Measurements from ENCODE around the gene POLR3B. TPM values are rescaled to one million over a fixed set of nuclear protein-coding genes. Genes with fewer than 3 reads are reported as not detected.

POLR3B gene
- total and polyA plus RNA-seq, 9 of the 15 experiments (the other 6 are each of a cell fraction or from before 2014, with no cell fraction given), result 7.6 to 17.9 (median 14.4) TPM

DNA sequence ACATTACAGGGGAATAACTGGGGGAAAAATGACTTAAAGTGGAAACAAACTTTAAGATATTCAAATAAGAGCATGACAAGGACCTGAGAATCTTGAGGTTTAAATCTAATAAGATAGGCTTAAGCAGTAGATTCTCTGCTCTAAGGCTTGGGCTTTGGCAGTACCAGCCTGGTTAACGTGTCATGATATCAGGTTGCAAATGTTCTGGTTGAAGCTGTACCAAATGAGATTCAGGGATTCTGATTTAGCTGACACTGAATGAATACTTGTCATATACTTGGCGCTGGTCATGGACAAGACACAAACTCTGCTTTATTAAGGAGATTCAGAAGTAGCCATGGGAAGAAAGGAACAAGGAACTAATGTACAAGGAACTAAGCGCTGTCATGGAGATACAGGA lies 48.9 kb upstream of the POLR3B start:
- 21% methylated on average over 3 of the region's 3 CpGs for WGBS (ENCODE audit: insufficient coverage, low coverage, missing lambda C conversion rate)
- no peak overlapping the region for H3K27ac ChIP-seq (ENCODE audit: extremely low read depth, low read depth, low read length)
- H3K27me3 ChIP-seq (ENCODE audit: control insufficient read depth in 2 of 2, insufficient read depth in 2 of 2, low read length in 2 of 2), result peaks cover 12% of the 10 kb centered on the region in 2 experiments; a peak in 3 of 5 replicates
- CTCF ChIA-PET (ENCODE audit: low intra/inter-chr PET ratio), result no interaction called here
- H3K4me2 ChIP-seq (ENCODE audit: insufficient read depth, low read length), result no peak overlapping the region
- intact Hi-C loops (cut with micrococcal nuclease) (no loop called here), in situ Hi-C loops (cut with MboI) (no loop called here)
- no peaks in the 10 kb centered on the region for H3K79me2 ChIP-seq (ENCODE audit: control insufficient read depth, insufficient read depth, low read length)
- FAIRE-seq (no peak), DNase-seq (ENCODE audit: extremely low read depth in 1 of 4, low spot score in 3 of 4) (no peak), ATAC-seq (no peak)
- no peak overlapping the region for H2AFZ ChIP-seq (ENCODE audit: low read depth, low read length)
- no peak overlapping the region for H3K4me3 ChIP-seq
- H3K9ac ChIP-seq (ENCODE audit: insufficient read depth in 1 of 2, low read depth in 2 of 2, low read length in 2 of 2), result no peak overlapping the region
- no peaks in the 10 kb centered on the region for H3K9me3 ChIP-seq (replicated peaks; ENCODE audit: control insufficient read depth, insufficient read depth, low read depth, low read length)
- no peaks in the 10 kb centered on the region for H3K36me3 ChIP-seq (ENCODE audit: control insufficient read depth, insufficient read depth, low read length)
- H3K4me1 ChIP-seq (replicated peaks in 1 of 2; ENCODE audit: control insufficient read depth in 2 of 2, insufficient read depth in 2 of 2, low read length in 2 of 2), result peaks cover 0 to 12% of the 10 kb centered on the region in 2 experiments; a peak in 1 of 5 replicates
- POLR2A ChIA-PET, result no interaction called here
- H4K20me1 ChIP-seq (replicated peaks; ENCODE audit: control insufficient read depth, insufficient read depth, low read length), result no peaks in the 10 kb centered on the region
- TF ChIP-seq HSF4 (CRISPR knock-in tag; IDR thresholded peaks at IDR 0.05; ENCODE audit: borderline replicate concordance), result no peak
- TF ChIP-seq COPS2 (conservative IDR thresholded peaks at IDR 0.05), result no peak
- TF ChIP-seq MCM3 (IDR thresholded peaks at IDR 0.05), result no peak
- TF ChIP-seq MAFF (IDR thresholded peaks at IDR 0.05; ENCODE audit: low read length), result no peak
- TF ChIP-seq, protein P1, sequence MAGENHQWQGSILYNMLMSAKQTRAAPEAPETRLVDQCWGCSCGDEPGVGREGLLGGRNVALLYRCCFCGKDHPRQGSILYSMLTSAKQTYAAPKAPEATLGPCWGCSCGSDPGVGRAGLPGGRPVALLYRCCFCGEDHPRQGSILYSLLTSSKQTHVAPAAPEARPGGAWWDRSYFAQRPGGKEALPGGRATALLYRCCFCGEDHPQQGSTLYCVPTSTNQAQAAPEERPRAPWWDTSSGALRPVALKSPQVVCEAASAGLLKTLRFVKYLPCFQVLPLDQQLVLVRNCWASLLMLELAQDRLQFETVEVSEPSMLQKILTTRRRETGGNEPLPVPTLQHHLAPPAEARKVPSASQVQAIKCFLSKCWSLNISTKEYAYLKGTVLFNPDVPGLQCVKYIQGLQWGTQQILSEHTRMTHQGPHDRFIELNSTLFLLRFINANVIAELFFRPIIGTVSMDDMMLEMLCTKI (IDR thresholded peaks at IDR 0.05; ENCODE audit: partially characterized antibody), result no peak
- TF ChIP-seq ZNF316 (IDR thresholded peaks at IDR 0.05), result no peak
- TF ChIP-seq EZH2 (IDR thresholded peaks at IDR 0.05; ENCODE audit: borderline replicate concordance, low read depth, low read length), result no peak
- TF ChIP-seq MYBL2 (IDR thresholded peaks at IDR 0.05; ENCODE audit: low read depth), result no peak
- no peak for TF ChIP-seq MYBL2 (CRISPR knock-in tag; IDR thresholded peaks at IDR 0.05; ENCODE audit: borderline replicate concordance)
- TF ChIP-seq EP300 (IDR thresholded peaks at IDR 0.05; ENCODE audit: low read length), result no peak
- TF ChIP-seq FOXK1 (CRISPR knock-in tag; IDR thresholded peaks at IDR 0.05; ENCODE audit: borderline replicate concordance), result no peak
- TF ChIP-seq MED1 (CRISPR knock-in tag; IDR thresholded peaks at IDR 0.05; ENCODE audit: borderline replicate concordance), result no peak
- no peak for TF ChIP-seq FOXJ2 (tag; IDR thresholded peaks at IDR 0.05)
- TF ChIP-seq CTBP1 (IDR thresholded peaks at IDR 0.05; ENCODE audit: borderline replicate concordance), result no peak
- no peak for TF ChIP-seq RBM34 (IDR thresholded peaks at IDR 0.05; ENCODE audit: borderline replicate concordance, insufficient read depth, low read length)
- H3K9me1 ChIP-seq (ENCODE audit: control insufficient read depth, insufficient read depth, low read length), result no peaks in the 10 kb centered on the region
- no TSS peak for BruUV-seq (replicated peaks)

Data from K562 (cell line).